ACHN (cell line): ENCODE results near the gene KLHL25.
"Not testable (repeated sequence)": the region's sequence is repeated elsewhere in the genome, so short reads cannot be mapped to it uniquely, and the experiment has no call there.

ENCODE experiments used
- DNase-seq: peaks from one replicate; pipeline ENCODE4 v3.0.0-alpha.2; 2015
- in situ Hi-C: cut with HindIII; loops from 2 replicates; pipeline ENCODE4 v1.10.0; 2017; ENCODE audit warnings: low sequenced_read_pairs, low pct_ligation_motif_present, low pct_unique_long_range_greater_than_20kb

The KLHL25 gene, protein sequence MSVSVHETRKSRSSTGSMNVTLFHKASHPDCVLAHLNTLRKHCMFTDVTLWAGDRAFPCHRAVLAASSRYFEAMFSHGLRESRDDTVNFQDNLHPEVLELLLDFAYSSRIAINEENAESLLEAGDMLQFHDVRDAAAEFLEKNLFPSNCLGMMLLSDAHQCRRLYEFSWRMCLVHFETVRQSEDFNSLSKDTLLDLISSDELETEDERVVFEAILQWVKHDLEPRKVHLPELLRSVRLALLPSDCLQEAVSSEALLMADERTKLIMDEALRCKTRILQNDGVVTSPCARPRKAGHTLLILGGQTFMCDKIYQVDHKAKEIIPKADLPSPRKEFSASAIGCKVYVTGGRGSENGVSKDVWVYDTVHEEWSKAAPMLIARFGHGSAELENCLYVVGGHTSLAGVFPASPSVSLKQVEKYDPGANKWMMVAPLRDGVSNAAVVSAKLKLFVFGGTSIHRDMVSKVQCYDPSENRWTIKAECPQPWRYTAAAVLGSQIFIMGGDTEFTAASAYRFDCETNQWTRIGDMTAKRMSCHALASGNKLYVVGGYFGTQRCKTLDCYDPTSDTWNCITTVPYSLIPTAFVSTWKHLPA

DNA sequence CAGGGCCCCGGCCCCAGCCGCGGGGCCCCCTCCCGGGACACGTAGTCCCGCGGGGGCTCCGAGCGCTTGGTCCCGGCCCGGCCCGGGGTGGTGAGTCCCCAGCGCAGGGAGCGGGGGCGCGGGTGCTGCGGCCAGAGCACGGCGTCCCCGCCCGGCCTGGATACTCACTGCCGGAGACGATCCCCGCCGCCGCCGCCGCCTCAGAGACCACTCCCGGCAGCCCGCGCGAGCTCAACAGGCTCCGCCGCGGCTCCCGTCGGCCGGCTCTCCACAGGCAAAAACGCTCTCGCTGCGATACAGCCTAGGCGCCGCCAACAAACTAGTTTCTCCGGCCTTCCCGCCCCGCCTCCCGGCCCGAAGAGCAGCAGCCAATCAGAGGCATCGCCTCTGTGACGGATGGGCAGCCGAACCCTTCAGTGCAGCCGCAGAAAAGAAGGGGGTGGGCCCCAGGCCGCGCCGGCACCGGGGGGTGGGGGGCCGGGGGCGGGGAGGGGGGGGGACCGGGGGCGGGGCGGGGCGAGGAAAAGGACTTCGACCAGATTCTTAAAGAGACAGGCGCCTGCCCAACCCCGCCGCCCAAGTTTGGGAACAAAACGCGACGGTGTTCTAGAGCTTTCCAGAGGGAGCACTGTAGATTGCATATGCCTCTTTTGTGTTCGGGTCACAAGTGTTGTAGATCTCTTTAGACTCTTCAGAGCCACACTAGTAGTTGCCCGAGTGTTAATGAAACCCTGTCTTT is at the start of gene KLHL25:
TSS of gene KLHL25 (minus strand) at position 328 of the 739 bp plus-strand sequence. CDS start 25,115 bp downstream, outside the sequence.
- DNase-seq, result peak; percentile 91
- in situ Hi-C loops, result no loop called here

DNA sequence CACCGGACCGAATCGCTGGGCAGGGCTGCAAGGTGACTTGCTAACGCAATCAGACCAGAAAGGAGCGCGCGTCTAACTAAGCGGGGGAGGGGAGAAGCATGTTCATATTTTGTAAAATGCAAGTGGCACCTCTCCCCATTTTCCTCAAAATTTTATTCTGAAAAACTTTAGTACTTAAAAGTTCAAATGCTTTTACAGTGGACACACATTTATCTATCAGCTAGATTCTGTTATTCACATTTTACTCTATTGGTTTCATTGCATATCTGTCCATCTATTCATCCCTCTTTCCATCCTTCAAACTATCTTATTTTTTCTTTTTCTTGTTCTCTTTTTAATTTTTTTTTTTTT is 46.1 kb upstream of the KLHL25 start:
- in situ Hi-C loops, result no loop called here
- no peak for DNase-seq

DNA sequence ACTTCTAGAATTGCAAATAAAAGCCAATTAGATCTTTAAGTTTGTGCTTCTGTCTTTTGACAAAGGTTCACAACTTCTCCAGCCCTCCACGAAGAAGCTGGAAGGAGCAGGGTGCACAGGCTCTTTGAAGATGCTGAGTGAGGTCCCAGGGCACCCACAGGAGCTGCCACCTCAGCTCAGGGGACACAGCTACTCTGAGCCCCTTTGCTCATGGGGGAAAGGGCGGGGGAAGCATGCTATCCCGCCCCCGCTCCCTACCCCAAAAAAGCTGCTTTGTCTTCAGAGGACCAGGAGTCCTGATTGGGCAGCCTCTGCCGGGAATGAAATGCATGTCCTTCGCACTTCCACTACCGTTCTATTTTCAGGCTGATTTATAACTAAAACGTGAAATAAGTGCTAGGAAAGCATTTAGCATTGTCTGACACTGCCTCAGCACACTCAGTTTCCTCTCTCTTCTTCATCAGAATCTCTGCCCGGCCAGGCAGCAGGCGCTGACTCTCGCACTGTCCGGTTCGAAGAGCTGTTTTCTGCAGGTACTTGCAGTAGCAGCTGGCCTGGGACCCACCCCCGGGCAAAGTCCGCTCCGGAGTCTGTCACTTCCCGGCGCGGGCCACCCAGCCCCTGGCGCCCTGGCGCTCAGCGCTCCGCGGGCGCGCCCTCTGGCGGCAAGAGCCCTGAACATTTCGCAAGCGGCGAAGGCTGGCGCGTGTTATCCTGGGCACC is 45.5 kb upstream of the KLHL25 start:
- in situ Hi-C loops, result no loop called here
- DNase-seq, result peak; percentile 71

DNA sequence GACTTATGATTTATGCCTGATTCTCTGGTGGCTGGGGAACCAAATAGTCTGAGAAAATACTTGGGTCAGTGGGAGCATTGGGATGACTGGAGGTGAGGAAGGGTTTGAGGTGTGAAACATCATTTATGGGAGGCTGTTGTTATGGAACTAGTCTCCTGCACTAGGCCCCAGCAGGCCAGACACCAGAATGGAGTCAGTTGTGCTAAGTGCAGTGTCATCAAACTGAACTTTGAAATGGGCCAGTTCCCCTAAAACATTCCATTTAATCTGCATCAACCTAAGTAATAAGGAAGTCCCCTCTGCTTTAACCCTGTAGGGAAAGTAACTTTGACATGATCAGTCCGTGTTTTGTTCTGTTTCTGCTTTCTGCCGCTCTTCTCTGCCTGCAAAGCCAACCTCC is 44.9 kb upstream of the KLHL25 start:
- in situ Hi-C loops, result no loop called here
- no peak for DNase-seq

DNA sequence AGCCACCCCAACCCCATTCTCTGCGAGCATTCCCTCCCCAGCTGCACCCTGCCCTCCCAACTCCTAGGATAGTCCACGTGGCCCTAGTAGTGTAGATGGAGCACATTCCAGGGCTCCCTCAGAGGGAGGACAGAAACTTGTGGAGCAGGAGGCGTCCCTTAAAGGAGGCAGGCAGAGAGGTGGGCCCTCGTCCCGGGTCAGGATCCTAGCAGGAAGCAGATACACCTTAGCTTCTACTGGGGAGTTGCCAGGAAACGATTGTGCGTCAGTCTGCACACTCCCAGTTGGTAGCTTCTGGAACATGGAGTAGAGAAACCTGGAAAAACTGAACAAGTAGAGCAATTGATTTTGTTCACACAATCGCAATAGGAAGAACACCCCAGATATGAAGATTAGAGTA is 43.9 kb upstream of the KLHL25 start:
- in situ Hi-C loops, result no loop called here
- no peak for DNase-seq

DNA sequence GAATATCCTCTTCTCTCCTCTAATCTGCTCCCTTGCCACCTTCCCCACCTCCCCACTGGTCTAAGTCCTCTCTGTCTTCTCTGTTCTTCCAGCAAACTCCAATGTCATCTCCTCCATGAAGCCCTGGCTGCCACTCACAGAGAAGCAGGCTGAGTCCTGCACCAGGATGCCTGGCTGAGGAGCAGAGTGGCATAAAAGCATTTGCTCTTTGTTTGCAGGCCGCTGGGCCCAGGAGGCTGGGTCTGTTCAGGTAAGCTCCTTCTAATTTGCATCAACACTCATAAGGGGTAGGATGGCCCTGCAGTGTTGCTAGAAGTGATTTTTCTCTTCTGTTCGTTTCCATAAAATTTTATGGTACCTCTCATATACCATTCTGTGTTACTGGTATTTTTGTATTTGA is 43.2 kb upstream of the KLHL25 start:
- in situ Hi-C loops, result no loop called here
- DNase-seq, result no peak

DNA sequence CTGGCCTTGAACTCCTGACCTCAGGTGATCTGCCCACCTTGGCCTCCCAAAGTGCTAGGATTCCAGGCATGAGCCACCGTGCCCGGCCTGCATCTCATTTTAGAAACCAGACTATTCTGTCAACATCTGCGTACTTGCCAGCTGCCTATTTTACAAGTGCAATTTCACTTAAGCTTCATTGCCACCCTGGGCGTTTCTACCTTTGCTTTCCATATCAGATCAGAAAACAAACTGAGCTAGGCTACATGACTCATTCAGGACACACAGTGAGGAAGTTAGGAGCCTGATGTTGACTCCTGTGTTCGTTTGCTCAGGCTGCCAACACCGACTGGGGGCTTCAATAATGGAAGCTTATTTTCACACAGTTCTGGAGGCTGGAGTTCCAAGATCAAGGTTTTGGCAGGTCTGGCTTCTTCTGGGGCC is 42.3 kb upstream of the KLHL25 start:
- in situ Hi-C loops, result no loop called here
- no peak for DNase-seq

DNA sequence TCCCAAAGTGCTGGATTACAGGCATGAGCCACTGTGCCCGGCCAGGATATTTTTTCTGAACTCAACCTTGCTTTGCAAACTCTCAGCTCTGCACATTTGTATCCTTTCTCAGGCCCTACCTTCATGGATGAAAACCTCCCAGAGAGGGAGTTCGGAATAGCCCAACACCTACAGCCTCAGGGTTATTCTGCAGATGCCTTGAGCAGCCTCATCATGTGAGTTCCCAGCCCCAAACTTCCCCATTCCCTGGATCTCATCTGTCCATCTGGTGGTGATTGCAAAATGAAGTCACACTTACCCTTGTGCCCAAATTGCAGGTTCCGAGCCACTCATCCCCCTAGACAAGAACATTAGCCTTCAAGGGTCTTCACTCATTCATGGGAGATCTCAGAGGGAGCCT is 39.9 kb upstream of the KLHL25 start:
- in situ Hi-C loops, result no loop called here
- DNase-seq, result no peak

DNA sequence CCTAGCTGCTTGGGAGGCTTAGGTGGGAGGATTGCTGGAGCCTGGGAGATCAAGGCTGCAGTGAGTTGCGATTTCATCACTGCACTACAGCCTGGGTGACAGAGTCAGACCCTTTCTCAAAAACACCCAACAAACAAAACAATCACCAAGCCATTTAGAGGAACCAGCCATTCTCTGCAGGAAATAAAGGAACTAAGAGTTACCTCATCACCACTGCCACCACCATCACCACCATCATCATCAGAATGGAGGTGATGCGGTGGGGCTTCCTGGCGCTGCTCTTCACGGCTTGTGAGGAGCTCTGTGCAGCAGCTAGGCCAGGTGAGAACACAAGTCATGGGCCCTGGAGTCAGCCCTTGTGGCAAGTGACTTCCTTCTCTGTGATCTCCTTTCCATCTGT is 37.7 kb upstream of the KLHL25 start:
- no peak for DNase-seq
- in situ Hi-C loops, result no loop called here

DNA sequence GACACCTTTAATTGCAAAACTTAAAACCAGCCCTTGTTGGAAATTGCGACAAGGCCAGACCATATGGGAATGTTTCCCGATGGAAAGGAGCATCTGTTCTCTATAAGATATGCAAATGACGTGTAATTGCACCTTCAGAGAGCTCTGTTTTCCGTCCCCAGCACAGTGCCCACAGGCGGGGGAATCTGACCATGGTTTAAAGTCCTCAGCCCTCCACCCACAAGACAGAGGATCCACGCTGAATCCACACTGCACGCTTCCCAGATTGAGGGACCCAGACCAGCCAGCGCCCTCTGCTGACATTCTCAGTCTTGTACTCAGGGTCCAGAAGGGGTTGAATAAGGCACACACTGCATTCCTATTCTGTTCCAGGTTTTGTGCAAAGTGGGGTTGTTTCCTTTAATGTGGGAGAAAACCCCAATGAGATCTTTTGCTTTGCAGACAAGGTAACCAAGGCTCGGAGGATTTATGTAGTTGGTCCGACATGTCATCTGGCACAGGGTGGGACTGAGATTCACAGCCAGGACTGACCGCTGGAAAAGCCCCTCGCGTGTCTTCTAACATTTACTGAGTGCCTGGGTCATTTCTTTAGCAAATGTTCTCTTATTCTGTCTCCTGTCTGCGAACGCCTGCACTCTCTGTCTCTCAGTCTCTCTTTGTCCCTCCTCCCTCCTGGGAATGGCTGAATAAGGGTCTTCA is 36.8 kb upstream of the KLHL25 start:
- DNase-seq, result peak; percentile 47
- in situ Hi-C loops, result no loop called here

DNA sequence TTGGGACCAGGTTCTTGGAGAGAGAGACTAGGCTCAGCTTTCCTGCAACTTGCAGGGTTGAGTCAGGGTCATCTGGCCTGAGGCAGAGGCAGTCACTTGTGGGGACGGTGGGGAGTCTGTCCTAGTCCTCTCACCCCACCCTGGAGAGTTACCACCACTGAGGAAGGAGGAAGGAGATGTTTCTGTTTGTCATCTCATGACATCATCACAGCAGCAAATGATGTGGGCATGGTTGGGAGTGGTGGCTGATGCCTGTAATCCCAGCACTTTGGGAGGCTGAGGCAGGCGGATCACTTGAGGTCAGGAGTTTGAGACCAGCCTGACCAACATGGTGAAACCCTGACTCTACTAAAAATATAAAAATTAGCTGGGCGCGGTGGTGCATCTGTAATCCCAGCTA is 35.0 kb upstream of the KLHL25 start:
- DNase-seq, in situ Hi-C loops: not testable (repeated sequence)

DNA sequence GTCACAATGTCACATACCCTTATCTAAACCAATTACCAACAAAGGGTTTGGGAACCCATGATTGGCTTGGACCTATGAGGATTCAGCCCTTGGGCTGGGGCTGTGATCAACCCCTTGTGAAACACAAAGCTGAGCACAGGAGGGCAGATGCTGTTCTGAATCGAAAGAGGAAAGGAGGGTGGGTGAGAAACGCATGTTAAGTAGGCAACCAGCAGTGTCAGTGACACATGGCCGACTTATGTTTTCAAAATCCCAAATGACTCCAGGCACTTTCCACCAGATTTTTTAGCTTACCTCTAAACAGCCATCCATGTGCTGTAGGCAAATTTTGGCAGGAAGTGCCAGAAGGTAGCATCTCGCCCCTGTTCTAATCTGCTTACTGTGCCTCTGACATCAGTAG is 34.1 kb upstream of the KLHL25 start:
- DNase-seq, result no peak

DNA sequence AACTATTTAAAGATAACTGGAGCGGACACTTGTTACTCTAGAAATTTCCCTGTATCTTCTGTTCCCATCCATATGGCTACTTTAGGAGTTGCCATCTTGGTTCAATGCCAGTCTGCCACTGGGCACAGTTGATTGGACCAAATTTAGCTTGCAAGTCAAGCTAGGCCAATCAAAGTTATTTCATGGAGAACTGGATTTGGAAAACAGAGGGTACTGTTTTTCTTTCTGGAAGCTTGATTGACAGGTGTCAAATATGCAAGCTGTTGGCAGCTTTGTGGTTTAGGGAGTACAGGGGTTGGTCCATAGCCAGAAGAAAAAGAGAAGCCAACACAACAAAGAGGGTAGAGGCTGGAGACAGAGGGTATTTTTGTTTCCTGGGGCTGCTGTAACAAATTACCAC is 33.4 kb upstream of the KLHL25 start:
- in situ Hi-C loops, result no loop called here
- DNase-seq, result no peak

More for the DNA sequence above, 34.1 kb upstream of the KLHL25 start:
- in situ Hi-C loops, result no loop called here

DNA sequence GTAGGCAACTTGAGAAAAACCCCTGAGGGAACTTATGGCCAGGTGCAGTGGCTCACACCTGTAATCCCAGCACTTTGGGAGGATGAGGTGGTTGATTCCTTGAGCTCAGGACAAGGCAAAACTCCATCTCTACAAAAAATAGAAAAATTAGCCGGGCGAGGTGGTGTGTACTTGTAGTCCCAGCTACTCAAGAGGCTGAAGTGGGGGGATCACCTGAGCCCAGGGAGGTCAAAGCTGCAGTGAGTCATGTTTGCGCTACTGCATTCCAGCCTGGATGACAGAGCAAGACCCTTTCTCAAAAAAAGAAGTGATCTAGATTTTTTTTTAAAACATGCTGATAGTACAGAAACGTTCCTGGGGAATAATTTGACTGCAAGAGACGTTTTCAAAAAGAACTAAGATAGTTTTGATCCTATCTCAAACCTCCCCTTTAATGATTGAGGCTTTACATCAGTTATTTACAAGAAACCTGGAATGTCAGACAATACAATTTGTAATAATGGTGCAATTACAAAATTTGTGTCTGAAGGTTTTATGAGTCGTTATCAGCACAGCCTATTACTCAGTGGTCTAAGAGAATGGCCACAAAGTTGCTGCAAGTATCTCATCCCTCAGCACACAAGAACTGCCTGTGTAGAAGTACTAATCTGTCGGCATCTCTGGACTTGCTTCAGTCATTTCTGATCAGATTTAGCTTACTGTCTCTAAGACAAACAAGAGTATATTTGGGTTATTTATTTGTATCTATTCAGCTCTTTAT is 32.2 kb upstream of the KLHL25 start:
- in situ Hi-C loops, result no loop called here
- DNase-seq, result no peak

DNA sequence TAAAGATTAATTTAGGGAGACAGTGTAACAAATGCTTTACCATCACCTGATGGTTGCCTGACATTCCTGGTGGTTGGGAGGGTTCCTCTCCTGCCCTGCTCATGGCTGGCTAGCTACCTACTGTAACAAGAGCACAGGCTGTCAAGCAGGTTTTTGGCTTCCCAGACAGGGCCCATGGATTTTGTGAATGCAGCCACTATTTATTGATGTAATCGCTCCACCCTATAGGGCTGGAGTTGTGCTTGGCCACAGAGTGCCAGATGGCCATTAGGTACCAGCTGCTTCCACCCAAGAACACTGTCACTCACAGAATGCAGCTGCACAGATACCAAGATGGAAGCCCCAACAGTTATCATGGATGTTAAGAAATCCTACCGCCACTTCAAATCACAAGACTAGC is 31.0 kb upstream of the KLHL25 start:
- no peak for DNase-seq
- in situ Hi-C loops, result no loop called here

DNA sequence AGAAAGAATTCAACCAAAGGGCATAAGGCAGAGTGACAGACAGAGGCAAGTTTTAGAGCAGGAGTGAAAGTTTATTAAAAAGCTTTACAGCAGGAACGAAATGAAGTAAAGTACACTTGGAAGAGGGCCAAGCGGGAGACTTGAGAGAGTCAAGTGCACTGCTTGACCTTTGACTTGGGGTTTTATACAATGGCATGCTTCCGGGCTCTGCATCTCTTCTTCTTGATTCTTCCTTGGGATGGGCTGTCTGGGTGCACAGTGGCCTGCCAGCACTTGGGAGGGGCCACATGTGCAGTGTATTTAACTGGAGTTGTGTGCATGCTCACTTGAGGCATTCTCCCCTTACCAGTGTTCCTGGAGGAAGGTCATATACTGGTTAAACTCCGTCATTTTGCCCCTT is 30.4 kb upstream of the KLHL25 start:
- no peak for DNase-seq
- in situ Hi-C loops, result no loop called here

DNA sequence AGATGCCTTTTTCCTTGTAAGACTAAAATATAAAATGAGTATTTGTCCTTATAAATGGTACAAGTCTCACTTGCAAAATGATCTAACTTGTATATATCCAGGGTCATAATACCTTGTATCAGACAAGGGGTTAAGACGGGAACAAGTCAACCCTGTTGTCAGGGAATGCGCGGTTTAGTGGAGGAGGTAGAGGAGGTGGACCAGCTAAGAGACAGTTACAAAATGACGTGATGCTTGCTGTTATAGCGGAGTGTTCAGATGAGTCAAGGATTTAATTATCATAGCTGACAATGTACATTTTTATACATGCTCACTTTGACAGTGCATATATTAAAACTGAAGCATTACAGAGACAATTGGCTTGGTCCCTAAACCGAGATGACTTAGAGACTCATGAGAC is 26.8 kb upstream of the KLHL25 start:
- no peak for DNase-seq
- in situ Hi-C loops, result no loop called here

DNA sequence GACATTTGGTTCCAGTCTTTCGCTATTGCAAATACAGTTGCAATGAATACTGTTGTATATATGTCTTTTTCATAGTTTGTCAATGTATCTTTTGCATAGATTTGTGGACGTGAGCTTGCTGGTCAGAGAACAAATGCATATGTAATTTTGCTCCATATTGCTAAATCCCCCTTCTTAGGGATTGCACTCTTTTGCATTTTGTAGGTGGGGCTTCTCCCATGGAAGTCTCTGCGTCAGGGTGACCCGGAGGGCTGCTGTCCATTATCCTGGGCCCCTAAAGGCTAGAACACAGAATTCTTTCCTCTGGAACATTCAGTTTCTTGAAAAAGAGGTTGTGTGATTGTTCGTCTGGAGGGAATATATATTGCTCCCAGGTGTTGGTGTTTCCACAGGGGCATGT is 25.2 kb upstream of the KLHL25 start:
- DNase-seq, result no peak
- in situ Hi-C loops, result no loop called here
